RWPE1 (cell line): ENCODE data around the gene GTPBP4.

Experiments
- CTCF ChIA-PET: fragments of 350-600 bp; sonication (Branson Sonifier 250); formaldehyde crosslinking; extraction: SDS; loops from one replicate; lab custom pipeline; 2021; lab: Yijun Ruan, JAX
- POLR2A ChIA-PET: fragments of 400-600 bp; formaldehyde crosslinking; extraction: SDS; loops from one replicate; lab custom pipeline; 2020; ENCODE audit warnings: antibody characterized with exemption; ENCODE audit not compliant: low non-redundant PET; lab: Yijun Ruan, JAX
- DNase-seq: peaks from one replicate; pipeline ENCODE4 v3.0.0; 2012; ENCODE audit warnings: low spot score
- H3K27ac ChIP-seq: fragments of 450-650 bp; 2 replicates; pipeline ENCODE4 v1.5.1; 2017
- CTCF ChIP-seq: fragments of 450-650 bp; conservative IDR thresholded peaks from 2 replicates; pipeline ENCODE4 v1.5.1; 2017; ENCODE audit warnings: low read depth, mild to moderate bottlenecking

GTPBP4 gene

GRCh38 chr10:955127-955819 lies 33.0 kb upstream of the GTPBP4 start:
- no peak for TF ChIP-seq CTCF

GRCh38 chr10:955820-956217 lies 32.4 kb upstream of the GTPBP4 start:
- TF ChIP-seq CTCF: no peak
- no peak overlapping the region for H3K27ac ChIP-seq
- DNase-seq: no peak
- CTCF ChIA-PET: interaction anchor here (0.7 kb wide), 1 partner anchor 11 kb away, joined by 3 read pairs; no protein-coding TSS in a partner anchor
- POLR2A ChIA-PET: no interaction called here

More at GRCh38 chr10:955127-955819, 33.0 kb upstream of the GTPBP4 start:
- ChIA-PET CTCF (interaction anchor here (0.6 to 0.7 kb wide), 2 partner anchors 12 to 65 kb away, joined by 3 read pairs; no protein-coding TSS in a partner anchor), POLR2A (no interaction called here)
- no peak for DNase-seq
- H3K27ac ChIP-seq: no peak overlapping the region

GRCh38 chr10:958106-958505 lies 30.1 kb upstream of the GTPBP4 start:
- ChIA-PET POLR2A (no interaction called here), CTCF (no interaction called here)
- no peak for DNase-seq
- H3K27ac ChIP-seq: no peak overlapping the region
- no peak for TF ChIP-seq CTCF

- POLR2A ChIA-PET: no interaction called here
- no peak for TF ChIP-seq CTCF
- no peak overlapping the region for H3K27ac ChIP-seq
- CTCF ChIA-PET: no interaction called here
- no peak for DNase-seq
Observed at GRCh38 chr10:958856-959255, 29.4 kb upstream of the GTPBP4 start.

- CTCF ChIA-PET: interaction anchor here (0.7 kb wide), 1 partner anchor 60 kb away, joined by 3 read pairs; no protein-coding TSS in a partner anchor
- no peak overlapping the region for H3K27ac ChIP-seq
- no peak for DNase-seq
- TF ChIP-seq CTCF: no peak
- POLR2A ChIA-PET: no interaction called here
Observed at GRCh38 chr10:962342-962741, 25.9 kb upstream of the GTPBP4 start.

- H3K27ac ChIP-seq: no peak overlapping the region
- no peak for DNase-seq
- ChIA-PET POLR2A (no interaction called here), CTCF (no interaction called here)
- no peak for TF ChIP-seq CTCF
Observed at GRCh38 chr10:963186-963585, 25.0 kb upstream of the GTPBP4 start.
